ENCODE results near the gene ARAP1.

Gene ARAP1

DNA sequence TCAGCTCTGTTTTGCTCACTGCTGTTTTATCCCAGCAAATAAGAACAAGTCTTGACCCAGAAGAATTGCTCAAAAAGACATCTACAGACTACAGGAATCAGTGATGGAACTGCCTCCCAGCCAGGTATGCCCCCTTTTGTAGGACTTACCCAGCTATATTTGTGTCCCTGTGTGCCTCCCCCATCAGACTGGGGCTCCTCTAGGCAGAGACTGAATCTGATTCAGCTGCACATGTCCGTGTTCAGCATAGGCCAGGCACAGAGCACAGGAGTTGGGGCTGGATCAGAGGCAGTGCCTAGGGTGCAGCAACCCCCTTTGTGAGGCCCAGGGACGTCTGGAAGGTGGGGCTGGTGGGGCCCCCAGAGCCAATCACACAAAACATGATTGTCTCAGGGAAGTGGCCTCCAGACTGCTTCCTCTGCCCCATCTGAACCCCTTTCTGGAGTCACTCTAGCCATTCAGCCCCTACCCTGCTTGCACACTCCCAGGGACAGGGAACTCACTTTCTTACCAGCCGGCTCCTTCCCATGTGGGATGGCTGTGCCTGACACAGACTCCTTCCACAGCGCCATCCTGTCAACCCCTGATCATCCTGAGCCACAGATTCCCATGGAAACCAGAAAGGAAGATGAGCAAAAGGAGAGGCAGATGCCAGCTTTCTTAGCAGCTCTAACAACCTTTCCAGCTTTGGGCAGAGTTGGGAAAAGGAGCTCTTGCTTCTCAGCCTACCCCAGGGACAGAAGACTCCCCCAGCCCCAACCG is 102.8 kb downstream of the ARAP1 start:
- CTCF ChIA-PET, result interaction anchor here (1.3 to 3.5 kb wide), 2 partner anchors 35 to 178 kb away, joined by 3 to 13 read pairs; no protein-coding TSS in a partner anchor
- H3K4me3 ChIP-seq (ENCODE audit: low read depth, low read length), result no peak overlapping the region
- DNase-seq (ENCODE audit: low read depth, low spot score), result no peak
- POLR2A ChIA-PET, result no interaction called here
- TF ChIP-seq, protein P1, sequence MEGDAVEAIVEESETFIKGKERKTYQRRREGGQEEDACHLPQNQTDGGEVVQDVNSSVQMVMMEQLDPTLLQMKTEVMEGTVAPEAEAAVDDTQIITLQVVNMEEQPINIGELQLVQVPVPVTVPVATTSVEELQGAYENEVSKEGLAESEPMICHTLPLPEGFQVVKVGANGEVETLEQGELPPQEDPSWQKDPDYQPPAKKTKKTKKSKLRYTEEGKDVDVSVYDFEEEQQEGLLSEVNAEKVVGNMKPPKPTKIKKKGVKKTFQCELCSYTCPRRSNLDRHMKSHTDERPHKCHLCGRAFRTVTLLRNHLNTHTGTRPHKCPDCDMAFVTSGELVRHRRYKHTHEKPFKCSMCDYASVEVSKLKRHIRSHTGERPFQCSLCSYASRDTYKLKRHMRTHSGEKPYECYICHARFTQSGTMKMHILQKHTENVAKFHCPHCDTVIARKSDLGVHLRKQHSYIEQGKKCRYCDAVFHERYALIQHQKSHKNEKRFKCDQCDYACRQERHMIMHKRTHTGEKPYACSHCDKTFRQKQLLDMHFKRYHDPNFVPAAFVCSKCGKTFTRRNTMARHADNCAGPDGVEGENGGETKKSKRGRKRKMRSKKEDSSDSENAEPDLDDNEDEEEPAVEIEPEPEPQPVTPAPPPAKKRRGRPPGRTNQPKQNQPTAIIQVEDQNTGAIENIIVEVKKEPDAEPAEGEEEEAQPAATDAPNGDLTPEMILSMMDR (IDR thresholded peaks at IDR 0.05; ENCODE audit: insufficient read depth, low read length, missing control alignments), result no peak

DNA sequence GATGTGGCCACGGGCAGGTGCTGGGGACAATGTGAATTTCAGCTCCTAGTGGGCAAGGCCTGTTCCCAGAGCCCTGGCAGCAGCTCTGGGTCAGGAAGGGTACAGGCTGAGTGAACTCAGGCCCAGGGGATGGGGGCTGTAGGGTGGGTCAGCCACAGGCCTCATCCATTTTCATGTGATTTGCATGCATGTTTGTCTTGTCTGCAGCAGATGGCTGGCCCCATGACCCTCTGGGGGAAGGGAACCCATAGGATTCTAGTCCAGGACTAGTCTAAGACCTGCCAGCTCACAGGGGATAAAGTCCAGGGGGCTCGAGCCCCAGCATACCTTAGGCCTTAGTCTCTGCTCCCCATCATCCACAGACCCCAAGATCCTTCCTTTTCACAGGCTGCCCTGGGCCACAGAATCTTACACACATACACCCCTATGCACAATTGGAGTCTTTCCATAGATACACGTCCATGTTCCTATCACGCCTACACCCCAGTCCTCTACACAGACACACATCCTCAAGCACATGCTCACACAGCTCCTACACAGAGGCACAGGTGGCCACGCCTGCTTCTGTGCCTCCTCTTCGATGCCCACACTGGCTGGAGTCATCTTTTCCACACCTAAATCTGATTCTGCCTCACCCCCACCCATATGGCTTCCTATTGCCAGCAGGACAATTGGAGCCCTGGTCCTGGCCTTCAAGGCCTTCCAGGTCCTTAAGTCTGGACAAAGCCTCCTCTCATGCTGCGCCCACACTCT is 103.6 kb downstream of the ARAP1 start:
- ChIA-PET CTCF (interaction anchor here (1.3 to 3.5 kb wide), 2 partner anchors 36 to 177 kb away, joined by 3 to 13 read pairs; no protein-coding TSS in a partner anchor), POLR2A (no interaction called here)
- TF ChIP-seq, protein P1 (IDR thresholded peaks at IDR 0.05; ENCODE audit: insufficient read depth, low read length, missing control alignments), result no peak
- H3K4me3 ChIP-seq (ENCODE audit: low read depth, low read length), result no peak overlapping the region
- no peak for DNase-seq (ENCODE audit: low read depth, low spot score)

DNA sequence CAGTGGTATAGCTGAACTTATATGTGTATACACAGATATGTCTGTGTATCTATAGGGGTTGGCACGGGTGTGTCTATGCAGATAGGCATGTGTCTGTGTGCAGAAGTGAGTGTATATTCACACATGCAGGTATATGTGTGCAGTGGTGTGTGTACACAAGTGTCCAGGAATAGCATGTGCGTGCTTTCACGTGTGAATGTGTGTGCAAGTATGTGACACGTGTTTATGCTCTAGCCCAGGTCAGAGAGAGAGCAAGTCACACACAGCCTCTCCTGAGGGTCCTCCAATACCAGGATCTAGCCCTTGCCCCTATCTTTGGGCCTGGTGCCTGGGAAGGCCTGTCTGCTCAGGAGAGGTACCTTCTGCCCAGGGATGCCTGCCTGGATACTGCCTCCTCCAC is 104.3 kb downstream of the ARAP1 start:
- H3K4me3 ChIP-seq (ENCODE audit: low read depth, low read length), result no peak overlapping the region
- no peak for DNase-seq (ENCODE audit: low read depth, low spot score)
- POLR2A ChIA-PET, result no interaction called here
- CTCF ChIA-PET, result no interaction called here
- TF ChIP-seq, protein P1 (IDR thresholded peaks at IDR 0.05; ENCODE audit: insufficient read depth, low read length, missing control alignments), result no peak

DNA sequence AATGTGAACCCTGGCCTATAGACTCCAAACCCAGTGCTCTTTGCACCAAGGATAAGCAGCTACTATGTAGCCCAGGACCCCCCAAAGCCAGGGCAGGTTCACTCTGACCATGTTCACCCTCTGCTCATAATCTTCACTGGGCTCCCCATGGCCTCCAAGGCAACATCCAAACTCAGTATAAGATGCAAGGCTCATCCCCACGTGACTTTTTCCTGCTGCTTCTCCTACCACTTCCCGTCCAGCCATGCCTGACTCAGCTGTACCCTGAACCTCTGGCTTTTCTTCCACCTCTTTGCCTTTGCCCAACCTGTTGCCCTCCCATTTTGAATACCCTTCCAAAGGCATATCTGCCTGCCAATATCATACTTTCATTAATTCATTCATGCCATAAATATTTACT is 105.7 kb downstream of the ARAP1 start:
- no peak overlapping the region for H3K4me3 ChIP-seq (ENCODE audit: low read depth, low read length)
- TF ChIP-seq, protein P1 (IDR thresholded peaks at IDR 0.05; ENCODE audit: insufficient read depth, low read length, missing control alignments), result no peak
- no peak for DNase-seq (ENCODE audit: low read depth, low spot score)
- CTCF ChIA-PET, result interaction anchor here (1.7 to 6.2 kb wide), 4 partner anchors 38 to 175 kb away, joined by 5 to 55 read pairs (median 30); no protein-coding TSS in a partner anchor
- POLR2A ChIA-PET, result interaction anchor here (0.6 kb wide), 1 partner anchor 177 kb away, joined by 3 read pairs; no protein-coding TSS in a partner anchor

DNA sequence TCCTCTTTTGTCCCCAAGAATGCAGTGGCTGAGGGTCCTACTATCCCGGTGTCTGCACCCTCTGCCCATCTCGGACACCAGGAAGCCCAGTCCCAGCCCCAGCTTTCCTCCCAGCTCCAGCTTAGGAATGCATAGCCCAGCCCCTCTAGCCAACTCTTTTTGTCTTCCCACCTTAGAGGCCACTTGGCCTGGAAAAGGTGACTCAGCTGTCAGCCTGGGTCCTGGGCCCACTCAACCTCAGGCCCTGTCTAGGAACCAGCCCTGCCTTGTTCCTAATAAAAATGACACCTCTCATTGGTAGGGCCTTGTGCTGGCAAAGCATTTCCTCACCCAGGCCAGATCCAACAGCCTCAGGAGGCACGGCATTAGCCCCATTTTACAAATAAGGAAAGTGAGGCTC is 106.2 kb downstream of the ARAP1 start:
- POLR2A ChIA-PET, result interaction anchor here (0.6 kb wide), 1 partner anchor 177 kb away, joined by 3 read pairs; no protein-coding TSS in a partner anchor
- H3K4me3 ChIP-seq (ENCODE audit: low read depth, low read length), result no peak overlapping the region
- TF ChIP-seq, protein P1 (IDR thresholded peaks at IDR 0.05; ENCODE audit: insufficient read depth, low read length, missing control alignments), result no peak
- DNase-seq (ENCODE audit: low read depth, low spot score), result no peak
- CTCF ChIA-PET, result interaction anchor here (0.9 to 6.2 kb wide), 9 partner anchors 9 to 175 kb away, joined by 3 to 55 read pairs (median 5); no protein-coding TSS in a partner anchor

DNA sequence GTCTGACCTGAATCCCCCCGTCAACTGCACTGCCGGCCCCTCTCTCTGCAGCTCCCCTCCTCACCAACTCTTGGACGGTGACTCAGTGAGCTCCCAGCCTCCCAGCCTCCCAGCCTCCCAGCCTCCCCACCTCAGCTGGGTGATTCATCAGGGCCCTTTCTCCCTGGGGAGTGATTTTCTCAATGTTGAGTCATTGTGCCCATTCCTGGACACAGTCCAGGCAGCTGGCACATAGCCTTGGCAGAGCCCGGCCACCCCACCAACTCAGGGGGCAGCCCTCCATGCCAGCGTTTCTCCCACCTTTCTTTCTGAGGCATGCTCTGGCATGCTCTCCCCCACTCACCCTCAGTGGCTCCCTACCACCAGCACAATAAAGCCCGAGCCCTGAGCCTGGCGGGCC is 108.7 kb downstream of the ARAP1 start:
- POLR2A ChIA-PET, result no interaction called here
- no peak overlapping the region for H3K4me3 ChIP-seq (ENCODE audit: low read depth, low read length)

More for the DNA sequence above, 108.7 kb downstream of the ARAP1 start:
- TF ChIP-seq, protein P1 (IDR thresholded peaks at IDR 0.05; ENCODE audit: insufficient read depth, low read length, missing control alignments), result no peak
- CTCF ChIA-PET, result interaction anchor here (0.6 to 6.2 kb wide), 31 partner anchors 9 to 533 kb away, joined by 3 to 55 read pairs (median 4); partner anchors contain the start of gene PDE2A
- no peak for DNase-seq (ENCODE audit: low read depth, low spot score)

Measured in AG04449 (cell line).